C4-2B (cell line): ENCODE measurements around the gene KIF22.
"Not testable (repeated sequence)": the region's sequence is repeated elsewhere in the genome, so short reads cannot be mapped to it uniquely, and the experiment has no call there.

ENCODE experiments used
- ZFX ChIP-seq: fragments of 450-650 bp; IDR thresholded peaks from 2 replicates; pipeline ENCODE4 v1.6.1; 2017
- TF ChIP-seq, protein P1 (sequence below): fragments of 450-650 bp; conservative IDR thresholded peaks from 2 replicates; pipeline ENCODE4 v1.5.1; 2017; ENCODE audit warnings: mild to moderate bottlenecking

DNA sequence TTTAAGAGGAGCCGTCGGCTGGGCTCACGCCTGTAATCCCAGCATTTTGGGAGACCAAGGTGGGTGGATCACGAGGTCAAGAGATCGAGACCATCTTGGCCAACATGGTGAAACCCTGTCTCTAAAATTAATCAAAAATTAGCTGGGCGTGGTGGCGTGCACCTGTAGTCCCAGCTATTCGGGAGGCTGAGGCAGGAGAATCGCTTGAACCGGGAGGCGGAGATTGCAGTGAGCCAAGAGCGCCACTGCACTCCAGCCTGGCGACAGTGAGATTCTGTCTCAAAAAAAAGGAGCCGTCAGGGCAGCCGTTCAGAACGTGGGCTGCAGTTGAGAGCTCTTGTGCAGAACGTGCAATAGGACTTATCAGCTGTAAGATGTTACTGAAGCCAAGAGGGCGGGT is 2.6 kb downstream of the KIF22 start:
- TF ChIP-seq, protein P1, sequence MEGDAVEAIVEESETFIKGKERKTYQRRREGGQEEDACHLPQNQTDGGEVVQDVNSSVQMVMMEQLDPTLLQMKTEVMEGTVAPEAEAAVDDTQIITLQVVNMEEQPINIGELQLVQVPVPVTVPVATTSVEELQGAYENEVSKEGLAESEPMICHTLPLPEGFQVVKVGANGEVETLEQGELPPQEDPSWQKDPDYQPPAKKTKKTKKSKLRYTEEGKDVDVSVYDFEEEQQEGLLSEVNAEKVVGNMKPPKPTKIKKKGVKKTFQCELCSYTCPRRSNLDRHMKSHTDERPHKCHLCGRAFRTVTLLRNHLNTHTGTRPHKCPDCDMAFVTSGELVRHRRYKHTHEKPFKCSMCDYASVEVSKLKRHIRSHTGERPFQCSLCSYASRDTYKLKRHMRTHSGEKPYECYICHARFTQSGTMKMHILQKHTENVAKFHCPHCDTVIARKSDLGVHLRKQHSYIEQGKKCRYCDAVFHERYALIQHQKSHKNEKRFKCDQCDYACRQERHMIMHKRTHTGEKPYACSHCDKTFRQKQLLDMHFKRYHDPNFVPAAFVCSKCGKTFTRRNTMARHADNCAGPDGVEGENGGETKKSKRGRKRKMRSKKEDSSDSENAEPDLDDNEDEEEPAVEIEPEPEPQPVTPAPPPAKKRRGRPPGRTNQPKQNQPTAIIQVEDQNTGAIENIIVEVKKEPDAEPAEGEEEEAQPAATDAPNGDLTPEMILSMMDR: not testable (repeated sequence)
- TF ChIP-seq ZFX: not testable (repeated sequence)
